HG03432 (cell line): ENCODE results near the gene IGFL1.
"Not testable (repeated sequence)": the region's sequence is repeated elsewhere in the genome, so short reads cannot be mapped to it uniquely, and the experiment has no call there.

Experiments
- ATAC-seq: cut with Tn5 transposase; IDR thresholded peaks from one replicate; pipeline ENCODE4 v1.9.1; 2021; ENCODE audit warnings: mild to moderate bottlenecking, moderate library complexity; ENCODE audit not compliant: unreplicated experiment

The IGFL1 gene

GRCh38 chr19:46201454-46202310, 27.9 kb upstream of the IGFL1 start:
- ATAC-seq, result no peak

GRCh38 chr19:46202426-46202825, 27.1 kb upstream of the IGFL1 start:
- no peak for ATAC-seq

GRCh38 chr19:46202872-46203860, 26.4 kb upstream of the IGFL1 start:
- no peak for ATAC-seq

- ATAC-seq, result no peak
These were observed 25.5 kb upstream of the IGFL1 start for GRCh38 chr19:46204008-46204407.

GRCh38 chr19:46205183-46205984, 24.2 kb upstream of the IGFL1 start:
- no peak for ATAC-seq

- ATAC-seq, result no peak
These were observed 23.4 kb upstream of the IGFL1 start for GRCh38 chr19:46206176-46206575.

- ATAC-seq, result no peak
These were observed 22.9 kb upstream of the IGFL1 start for GRCh38 chr19:46206682-46207081.

- ATAC-seq, result not testable (repeated sequence)
These were observed 21.7 kb upstream of the IGFL1 start for GRCh38 chr19:46207858-46208257.

GRCh38 chr19:46209051-46209450, 20.5 kb upstream of the IGFL1 start:
- no peak for ATAC-seq

GRCh38 chr19:46209472-46209871, 20.1 kb upstream of the IGFL1 start:
- no peak for ATAC-seq

GRCh38 chr19:46210669-46211068, 18.9 kb upstream of the IGFL1 start:
- ATAC-seq, result no peak

- ATAC-seq, result no peak
These were observed 18.2 kb upstream of the IGFL1 start for GRCh38 chr19:46211201-46211881.

- ATAC-seq, result not testable (repeated sequence)
These were observed 16.9 kb upstream of the IGFL1 start for GRCh38 chr19:46212592-46212991.

GRCh38 chr19:46213156-46213555, 16.4 kb upstream of the IGFL1 start:
- ATAC-seq, result no peak

GRCh38 chr19:46213806-46214205, 15.7 kb upstream of the IGFL1 start:
- no peak for ATAC-seq

- ATAC-seq, result no peak
These were observed 12.9 kb upstream of the IGFL1 start for GRCh38 chr19:46216612-46217011.

GRCh38 chr19:46217476-46217875, 12.1 kb upstream of the IGFL1 start:
- no peak for ATAC-seq

GRCh38 chr19:46218160-46218559, 11.4 kb upstream of the IGFL1 start:
- no peak for ATAC-seq

- no peak for ATAC-seq
These were observed 9.4 kb upstream of the IGFL1 start for GRCh38 chr19:46220038-46220615.

- ATAC-seq, result no peak
These were observed 8.4 kb upstream of the IGFL1 start for GRCh38 chr19:46221152-46221551.
